GM21367 (cell line): Measurements from ENCODE around the gene UBALD2.
"Not testable (repeated sequence)": the region's sequence is repeated elsewhere in the genome, so short reads cannot be mapped to it uniquely, and the experiment has no call there.

Source experiments
- ATAC-seq: cut with Tn5 transposase; IDR thresholded peaks from one replicate; pipeline ENCODE4 v1.9.1; 2021; ENCODE audit not compliant: unreplicated experiment

UBALD2 gene

GRCh38 chr17:76243826-76244679 is 21.1 kb upstream of the UBALD2 start:
- no peak for ATAC-seq

- not testable (repeated sequence) for ATAC-seq
Measured at GRCh38 chr17:76244721-76245120, 20.4 kb upstream of the UBALD2 start.

- peak; percentile 77 for ATAC-seq
Measured at GRCh38 chr17:76246080-76247066, 18.8 kb upstream of the UBALD2 start.

GRCh38 chr17:76247304-76247703 is 17.8 kb upstream of the UBALD2 start:
- no peak for ATAC-seq

GRCh38 chr17:76248013-76248782 is 16.9 kb upstream of the UBALD2 start:
- ATAC-seq, result no peak

GRCh38 chr17:76250141-76250540 is 15.0 kb upstream of the UBALD2 start:
- no peak for ATAC-seq

GRCh38 chr17:76251478-76252039 is 13.6 kb upstream of the UBALD2 start:
- ATAC-seq, result no peak

GRCh38 chr17:76252040-76252954 is 12.9 kb upstream of the UBALD2 start:
- ATAC-seq, result no peak

GRCh38 chr17:76252967-76253766 is 12.0 kb upstream of the UBALD2 start:
- not testable (repeated sequence) for ATAC-seq

GRCh38 chr17:76253841-76254240 is 11.3 kb upstream of the UBALD2 start:
- no peak for ATAC-seq

- ATAC-seq, result no peak
Measured at GRCh38 chr17:76254275-76254674, 10.9 kb upstream of the UBALD2 start.

- ATAC-seq, result no peak
Measured at GRCh38 chr17:76255801-76256429, 9.2 kb upstream of the UBALD2 start.

- ATAC-seq, result not testable (repeated sequence)
Measured at GRCh38 chr17:76256430-76257050, 8.6 kb upstream of the UBALD2 start.

- no peak for ATAC-seq
Measured at GRCh38 chr17:76260220-76260619, 4.9 kb upstream of the UBALD2 start.

- ATAC-seq, result no peak
Measured at GRCh38 chr17:76260669-76261068, 4.5 kb upstream of the UBALD2 start.

- ATAC-seq, result no peak
Measured at GRCh38 chr17:76261421-76262215, 3.5 kb upstream of the UBALD2 start.

- no peak for ATAC-seq
Measured at GRCh38 chr17:76262732-76263344, 2.3 kb upstream of the UBALD2 start.
